ENCODE measurements around the gene VIT.

The VIT gene

DNA sequence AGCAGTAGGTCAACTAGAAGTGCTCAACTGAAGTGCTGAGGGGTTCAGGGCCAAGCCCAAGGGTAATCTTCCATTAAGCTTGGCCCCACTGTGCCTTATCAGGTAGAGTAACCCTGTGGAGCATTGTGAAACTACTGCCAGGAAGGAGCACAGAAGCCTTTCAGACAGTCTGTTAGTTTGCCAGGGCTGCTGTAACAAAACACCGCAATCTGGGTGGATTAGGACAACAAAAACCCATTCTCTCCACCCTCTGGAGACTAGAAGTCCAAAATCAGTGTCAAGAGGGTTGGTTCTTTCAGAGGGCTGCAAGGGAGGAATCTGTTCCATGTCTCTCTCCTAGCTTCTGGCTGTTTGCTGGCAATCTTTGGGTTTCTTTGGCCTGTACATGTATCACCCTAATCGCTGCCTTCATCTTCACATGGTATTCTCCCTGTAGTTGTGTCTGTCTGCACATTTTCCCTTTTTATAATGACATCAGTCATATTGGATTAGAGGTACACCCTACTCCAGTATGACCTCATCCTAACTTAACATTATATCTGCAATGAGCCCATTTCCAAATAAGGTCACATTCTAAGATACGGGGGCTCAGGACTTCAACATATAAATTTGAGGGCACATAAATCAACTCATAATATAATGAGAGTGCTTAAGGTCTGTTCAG lies 21.2 kb downstream of the VIT start:
- DNase-seq (ENCODE audit: insufficient read length, low spot score) (no peak), FAIRE-seq (no peak)
- TF ChIP-seq TAF1 (IDR thresholded peaks at IDR 0.05; ENCODE audit: low read depth, low read length) (no peak), POLR2A (IDR thresholded peaks at IDR 0.05; ENCODE audit: low read depth, low read length) (no peak), SPI1 (IDR thresholded peaks at IDR 0.05; ENCODE audit: low read depth, low read length) (no peak), PAX5 (IDR thresholded peaks at IDR 0.05; ENCODE audit: insufficient read depth, low read length, severe bottlenecking) (no peak), POU2F2 (IDR thresholded peaks at IDR 0.05; ENCODE audit: low read depth, low read length) (no peak), POLR2AphosphoS5 (IDR thresholded peaks at IDR 0.05; ENCODE audit: low read depth, low read length) (no peak)

GRCh38 chr2:36727550-36727949 lies 31.0 kb downstream of the VIT start:
- no peak for DNase-seq (ENCODE audit: insufficient read length, low spot score)
- TF ChIP-seq SPI1 (IDR thresholded peaks at IDR 0.05; ENCODE audit: low read depth, low read length) (no peak), TAF1 (IDR thresholded peaks at IDR 0.05; ENCODE audit: low read depth, low read length) (no peak), POLR2A (IDR thresholded peaks at IDR 0.05; ENCODE audit: low read depth, low read length) (no peak)
- no peak for FAIRE-seq

DNA sequence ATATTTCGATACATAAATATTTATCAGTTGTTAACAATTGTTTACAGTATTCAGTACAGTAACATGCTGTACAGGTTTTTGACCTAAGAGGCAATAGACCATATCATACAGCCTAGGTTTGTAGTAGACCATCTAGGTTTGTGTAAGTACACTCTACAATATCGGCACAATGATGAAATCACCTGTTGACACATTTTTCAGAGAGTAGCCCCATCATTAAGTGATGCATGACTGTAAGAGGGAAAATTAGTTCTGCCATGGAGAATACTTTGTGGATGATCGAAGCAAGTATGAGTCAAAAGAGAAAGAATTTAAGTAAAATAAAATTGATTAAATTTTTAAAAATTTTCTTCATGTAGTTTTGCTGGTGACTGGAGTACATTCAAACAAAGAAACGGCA lies 32.6 kb downstream of the VIT start:
- FAIRE-seq, result no peak
- no peak for DNase-seq (ENCODE audit: insufficient read length, low spot score)
- TF ChIP-seq POLR2A (IDR thresholded peaks at IDR 0.05; ENCODE audit: low read depth, low read length) (no peak), POLR2AphosphoS5 (IDR thresholded peaks at IDR 0.05; ENCODE audit: low read depth, low read length) (no peak), TAF1 (IDR thresholded peaks at IDR 0.05; ENCODE audit: low read depth, low read length) (no peak), POU2F2 (IDR thresholded peaks at IDR 0.05; ENCODE audit: low read depth, low read length) (no peak), SPI1 (IDR thresholded peaks at IDR 0.05; ENCODE audit: low read depth, low read length) (no peak), PAX5 (IDR thresholded peaks at IDR 0.05; ENCODE audit: insufficient read depth, low read length, severe bottlenecking) (no peak)

GRCh38 chr2:36731941-36732672 lies 35.6 kb downstream of the VIT start:
- FAIRE-seq, result no peak
- DNase-seq (ENCODE audit: insufficient read length, low spot score), result no peak

GRCh38 chr2:36732673-36733036 lies 36.1 kb downstream of the VIT start:
- FAIRE-seq, result no peak
- TF ChIP-seq POU2F2 (IDR thresholded peaks at IDR 0.05; ENCODE audit: low read depth, low read length) (no peak), POLR2A (IDR thresholded peaks at IDR 0.05; ENCODE audit: low read depth, low read length) (no peak), PAX5 (IDR thresholded peaks at IDR 0.05; ENCODE audit: insufficient read depth, low read length, severe bottlenecking) (no peak), SPI1 (IDR thresholded peaks at IDR 0.05; ENCODE audit: low read depth, low read length) (no peak), POLR2AphosphoS5 (IDR thresholded peaks at IDR 0.05; ENCODE audit: low read depth, low read length) (no peak), TAF1 (IDR thresholded peaks at IDR 0.05; ENCODE audit: low read depth, low read length) (no peak)
- DNase-seq (ENCODE audit: insufficient read length, low spot score), result no peak

More at GRCh38 chr2:36731941-36732672, 35.6 kb downstream of the VIT start:
- no peak for TF ChIP-seq TAF1 (IDR thresholded peaks at IDR 0.05; ENCODE audit: low read depth, low read length)
- no peak for TF ChIP-seq POLR2A (IDR thresholded peaks at IDR 0.05; ENCODE audit: low read depth, low read length)
- no peak for TF ChIP-seq PAX5 (IDR thresholded peaks at IDR 0.05; ENCODE audit: insufficient read depth, low read length, severe bottlenecking)
- TF ChIP-seq SPI1 (IDR thresholded peaks at IDR 0.05; ENCODE audit: low read depth, low read length), result no peak
- TF ChIP-seq POU2F2 (IDR thresholded peaks at IDR 0.05; ENCODE audit: low read depth, low read length), result no peak
- TF ChIP-seq POLR2AphosphoS5 (IDR thresholded peaks at IDR 0.05; ENCODE audit: low read depth, low read length), result no peak

- FAIRE-seq, result no peak
- TF ChIP-seq SPI1 (IDR thresholded peaks at IDR 0.05; ENCODE audit: low read depth, low read length), result no peak
- no peak for TF ChIP-seq POU2F2 (IDR thresholded peaks at IDR 0.05; ENCODE audit: low read depth, low read length)
- TF ChIP-seq POLR2A (IDR thresholded peaks at IDR 0.05; ENCODE audit: low read depth, low read length), result no peak
- TF ChIP-seq POLR2AphosphoS5 (IDR thresholded peaks at IDR 0.05; ENCODE audit: low read depth, low read length), result no peak
- TF ChIP-seq TAF1 (IDR thresholded peaks at IDR 0.05; ENCODE audit: low read depth, low read length), result no peak
- no peak for TF ChIP-seq PAX5 (IDR thresholded peaks at IDR 0.05; ENCODE audit: insufficient read depth, low read length, severe bottlenecking)
- no peak for DNase-seq (ENCODE audit: insufficient read length, low spot score)
Measured at GRCh38 chr2:36733215-36733614, 36.7 kb downstream of the VIT start.

- FAIRE-seq (no peak), DNase-seq (ENCODE audit: insufficient read length, low spot score) (no peak)
- TF ChIP-seq POLR2A (IDR thresholded peaks at IDR 0.05; ENCODE audit: low read depth, low read length) (no peak), POLR2AphosphoS5 (IDR thresholded peaks at IDR 0.05; ENCODE audit: low read depth, low read length) (no peak), SPI1 (IDR thresholded peaks at IDR 0.05; ENCODE audit: low read depth, low read length) (no peak), PAX5 (IDR thresholded peaks at IDR 0.05; ENCODE audit: insufficient read depth, low read length, severe bottlenecking) (no peak), TAF1 (IDR thresholded peaks at IDR 0.05; ENCODE audit: low read depth, low read length) (no peak), POU2F2 (IDR thresholded peaks at IDR 0.05; ENCODE audit: low read depth, low read length) (no peak)
Measured at GRCh38 chr2:36734304-36734703, 37.8 kb downstream of the VIT start.

- TF ChIP-seq POU2F2 (IDR thresholded peaks at IDR 0.05; ENCODE audit: low read depth, low read length) (no peak), POLR2A (IDR thresholded peaks at IDR 0.05; ENCODE audit: low read depth, low read length) (no peak), PAX5 (IDR thresholded peaks at IDR 0.05; ENCODE audit: insufficient read depth, low read length, severe bottlenecking) (no peak), TAF1 (IDR thresholded peaks at IDR 0.05; ENCODE audit: low read depth, low read length) (no peak), POLR2AphosphoS5 (IDR thresholded peaks at IDR 0.05; ENCODE audit: low read depth, low read length) (no peak), SPI1 (IDR thresholded peaks at IDR 0.05; ENCODE audit: low read depth, low read length) (no peak)
- no peak for DNase-seq (ENCODE audit: insufficient read length, low spot score)
- FAIRE-seq, result no peak
Measured at GRCh38 chr2:36737131-36737750, 40.7 kb downstream of the VIT start.

GRCh38 chr2:36740061-36740460 lies 43.6 kb downstream of the VIT start:
- FAIRE-seq (no peak), DNase-seq (ENCODE audit: insufficient read length, low spot score) (no peak)
- no peak for TF ChIP-seq POU2F2 (IDR thresholded peaks at IDR 0.05; ENCODE audit: low read depth, low read length)
- TF ChIP-seq POLR2AphosphoS5 (IDR thresholded peaks at IDR 0.05; ENCODE audit: low read depth, low read length), result no peak
- no peak for TF ChIP-seq PAX5 (IDR thresholded peaks at IDR 0.05; ENCODE audit: insufficient read depth, low read length, severe bottlenecking)
- no peak for TF ChIP-seq TAF1 (IDR thresholded peaks at IDR 0.05; ENCODE audit: low read depth, low read length)
- TF ChIP-seq POLR2A (IDR thresholded peaks at IDR 0.05; ENCODE audit: low read depth, low read length), result no peak
- no peak for TF ChIP-seq SPI1 (IDR thresholded peaks at IDR 0.05; ENCODE audit: low read depth, low read length)

Measured in GM12891 (cell line).